Astrocyte of the cerebellum (primary cell): ENCODE measurements around the gene ATG12.
A peak's percentile ranks its signal among the peaks of the same experiment; 100 is the strongest.
"Not testable (repeated sequence)": the region's sequence is repeated elsewhere in the genome, so short reads cannot be mapped to it uniquely, and the experiment has no call there.

Experiments used
- DNase-seq: peaks from one replicate; pipeline ENCODE4 v3.0.0-alpha.2; 2011; ENCODE audit warnings: low read depth
- H3K4me3 ChIP-seq: 2 replicates; pipeline ENCODE4 v1.5.1; 2011; ENCODE audit warnings: mild to moderate bottlenecking, low read depth, low read length, moderate library complexity
- in situ Hi-C: cut with HindIII; loops from 2 replicates; pipeline ENCODE4 v1.10.0; 2017; ENCODE audit warnings: low sequenced_read_pairs
- TF ChIP-seq, protein P1 (sequence below): IDR thresholded peaks from 2 replicates; pipeline ENCODE4 v1.5.1; 2012; ENCODE audit warnings: low read length, low read depth, moderate library complexity, mild to moderate bottlenecking; ENCODE audit errors: missing control alignments

ATG12 gene

DNA sequence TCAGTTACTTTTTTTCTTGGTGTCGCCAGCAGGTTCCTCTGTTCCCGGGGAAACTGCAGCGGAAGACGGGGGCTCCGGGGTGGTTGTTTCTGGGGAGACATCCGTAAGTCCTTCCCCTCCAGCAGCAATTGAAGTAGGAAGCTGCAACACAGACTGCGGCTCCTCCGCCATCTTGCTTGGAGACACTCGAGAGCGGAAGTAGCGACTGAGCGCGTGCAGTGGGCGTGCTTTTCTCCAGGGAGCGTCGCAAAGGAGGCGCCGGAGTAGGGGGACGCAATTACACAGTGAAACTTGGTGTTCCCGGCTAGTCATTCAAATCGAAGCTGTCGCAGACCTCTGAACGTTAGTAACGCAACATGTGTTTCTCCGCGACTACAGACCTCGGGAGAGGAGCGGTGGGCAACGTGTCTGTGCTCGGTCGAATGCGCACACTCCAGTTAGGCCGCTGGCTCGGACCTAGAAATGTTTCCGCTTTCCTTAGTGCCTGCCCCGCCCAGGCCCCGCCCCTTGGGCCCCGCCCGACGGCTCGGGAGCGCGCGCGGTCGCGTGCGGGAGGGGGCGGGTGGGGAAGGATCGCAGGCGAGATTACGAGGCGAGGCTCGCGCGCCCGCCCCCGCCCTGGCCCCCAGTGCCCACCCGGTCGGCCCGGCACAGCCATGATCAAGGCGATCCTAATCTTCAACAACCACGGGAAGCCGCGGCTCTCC, at the start of gene ATG12, which contains the start of gene AP3S1:
Gene ATG12 (minus strand): TSS at position 184 of the 707 bp plus-strand sequence. CDS start 13 bp downstream, at position 171.
Gene AP3S1 (plus strand): TSS at position 554 of the 707 bp plus-strand sequence. CDS start 103 bp downstream, at position 657.
- peak; percentile 83 for DNase-seq
- TF ChIP-seq, protein P1, sequence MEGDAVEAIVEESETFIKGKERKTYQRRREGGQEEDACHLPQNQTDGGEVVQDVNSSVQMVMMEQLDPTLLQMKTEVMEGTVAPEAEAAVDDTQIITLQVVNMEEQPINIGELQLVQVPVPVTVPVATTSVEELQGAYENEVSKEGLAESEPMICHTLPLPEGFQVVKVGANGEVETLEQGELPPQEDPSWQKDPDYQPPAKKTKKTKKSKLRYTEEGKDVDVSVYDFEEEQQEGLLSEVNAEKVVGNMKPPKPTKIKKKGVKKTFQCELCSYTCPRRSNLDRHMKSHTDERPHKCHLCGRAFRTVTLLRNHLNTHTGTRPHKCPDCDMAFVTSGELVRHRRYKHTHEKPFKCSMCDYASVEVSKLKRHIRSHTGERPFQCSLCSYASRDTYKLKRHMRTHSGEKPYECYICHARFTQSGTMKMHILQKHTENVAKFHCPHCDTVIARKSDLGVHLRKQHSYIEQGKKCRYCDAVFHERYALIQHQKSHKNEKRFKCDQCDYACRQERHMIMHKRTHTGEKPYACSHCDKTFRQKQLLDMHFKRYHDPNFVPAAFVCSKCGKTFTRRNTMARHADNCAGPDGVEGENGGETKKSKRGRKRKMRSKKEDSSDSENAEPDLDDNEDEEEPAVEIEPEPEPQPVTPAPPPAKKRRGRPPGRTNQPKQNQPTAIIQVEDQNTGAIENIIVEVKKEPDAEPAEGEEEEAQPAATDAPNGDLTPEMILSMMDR, result no peak
- peak within 1 kb of the TSS; percentile 85 for H3K4me3 ChIP-seq
- in situ Hi-C loops, result no loop called here

DNA sequence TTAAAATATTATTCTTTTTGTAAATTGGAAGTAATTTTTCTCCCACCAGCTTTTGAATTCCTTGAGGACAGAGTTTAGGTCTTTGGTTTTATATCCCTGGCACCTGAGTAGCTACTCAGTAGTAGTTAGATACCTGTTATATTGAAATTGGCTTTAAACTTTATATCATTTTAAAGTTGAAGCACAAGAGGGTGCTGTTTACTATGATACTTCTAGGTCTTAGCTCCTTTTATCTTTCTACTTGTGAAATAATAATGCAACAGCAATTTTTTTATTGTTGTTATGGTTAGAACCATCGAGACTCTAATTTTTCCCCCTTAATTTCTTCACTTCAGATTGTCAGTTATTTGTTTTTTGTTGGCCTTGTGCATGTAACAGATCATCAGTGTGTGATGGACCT, 46.7 kb upstream of the ATG12 start:
- peak; percentile 16 for DNase-seq
- TF ChIP-seq, protein P1, result no peak
- H3K4me3 ChIP-seq, result no peak overlapping the region
- in situ Hi-C loops, result no loop called here

DNA sequence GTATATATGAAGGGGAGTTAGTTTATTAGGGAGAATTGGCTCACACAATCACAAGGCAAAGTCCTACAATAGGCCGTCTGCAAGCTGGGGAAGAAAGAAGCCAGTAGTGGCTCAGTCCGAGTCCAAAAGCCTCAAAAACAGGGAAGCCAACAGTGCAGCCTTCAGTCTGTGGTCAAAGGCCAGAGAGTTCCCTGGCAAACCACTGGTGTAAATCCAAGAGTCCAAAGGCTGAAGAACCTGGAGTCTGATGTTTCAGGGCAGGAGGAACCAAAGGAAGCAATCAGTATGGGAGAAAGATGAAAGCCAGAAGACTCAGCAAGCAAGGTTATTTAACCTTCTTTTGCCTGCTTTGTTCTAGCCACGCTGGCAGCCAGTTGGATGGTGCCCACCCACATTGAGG, 43.8 kb upstream of the ATG12 start:
- in situ Hi-C loops, DNase-seq, H3K4me3 ChIP-seq: not testable (repeated sequence)

DNA sequence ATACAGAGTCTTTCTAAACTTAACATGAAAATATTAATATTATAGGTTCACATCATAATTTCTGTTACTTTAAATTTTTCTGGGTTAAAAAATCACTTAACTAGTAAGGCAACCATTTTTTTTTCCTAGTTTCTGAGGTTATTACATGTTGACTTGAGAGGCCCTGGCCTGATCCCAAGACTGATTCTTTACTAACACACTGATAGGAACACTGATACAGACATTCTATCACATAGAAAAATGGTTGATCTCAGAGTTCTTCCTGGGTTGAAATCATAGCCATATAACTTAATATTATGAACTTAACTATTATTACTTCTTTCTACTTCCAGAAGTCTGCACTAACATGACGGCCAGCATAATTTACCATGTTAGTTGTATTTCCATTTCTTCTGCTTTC, 43.3 kb upstream of the ATG12 start:
- TF ChIP-seq, protein P1, result no peak
- in situ Hi-C loops, result no loop called here
- no peak overlapping the region for H3K4me3 ChIP-seq
- no peak for DNase-seq

DNA sequence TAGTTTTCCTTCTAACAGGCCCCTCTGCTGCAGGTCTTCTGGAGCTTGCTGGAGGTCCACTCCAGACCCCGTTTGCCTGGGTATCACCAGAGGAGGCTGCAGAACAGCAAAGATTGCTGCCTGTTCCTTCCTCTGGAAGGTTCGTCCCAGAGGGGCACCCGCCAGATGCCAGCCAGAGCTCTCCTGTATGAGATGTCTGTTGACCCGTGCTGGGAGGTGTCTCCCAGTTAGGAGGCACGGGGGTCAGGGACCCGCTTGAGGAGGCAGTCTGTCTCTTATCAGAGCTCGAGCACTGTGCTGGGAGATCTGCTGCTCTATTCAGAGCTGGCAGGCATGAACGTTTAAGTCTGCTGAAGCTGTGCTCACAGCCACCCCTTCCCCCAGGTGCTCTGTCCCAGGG, 41.1 kb upstream of the ATG12 start:
- H3K4me3 ChIP-seq, DNase-seq, in situ Hi-C loops: not testable (repeated sequence)

DNA sequence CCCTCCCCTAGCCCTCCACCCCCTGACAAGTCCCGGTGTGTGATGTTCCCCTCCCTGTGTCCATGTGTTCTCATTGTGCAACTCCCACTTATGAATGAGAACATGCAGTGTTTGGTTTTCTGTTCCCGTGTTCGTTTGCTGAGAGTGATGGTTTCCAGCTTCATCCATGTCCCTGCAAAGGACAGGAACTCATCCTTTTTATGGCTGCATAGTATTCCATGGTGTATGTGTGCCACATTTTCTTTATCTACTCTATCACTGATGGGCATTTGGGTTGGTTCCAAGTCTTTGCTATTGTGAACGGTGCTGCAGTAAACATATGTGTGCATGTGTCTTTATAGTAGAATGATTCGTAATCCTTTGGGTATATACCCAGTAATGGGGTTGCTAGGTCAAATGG, 36.0 kb upstream of the ATG12 start:
- H3K4me3 ChIP-seq, DNase-seq, in situ Hi-C loops: not testable (repeated sequence)

DNA sequence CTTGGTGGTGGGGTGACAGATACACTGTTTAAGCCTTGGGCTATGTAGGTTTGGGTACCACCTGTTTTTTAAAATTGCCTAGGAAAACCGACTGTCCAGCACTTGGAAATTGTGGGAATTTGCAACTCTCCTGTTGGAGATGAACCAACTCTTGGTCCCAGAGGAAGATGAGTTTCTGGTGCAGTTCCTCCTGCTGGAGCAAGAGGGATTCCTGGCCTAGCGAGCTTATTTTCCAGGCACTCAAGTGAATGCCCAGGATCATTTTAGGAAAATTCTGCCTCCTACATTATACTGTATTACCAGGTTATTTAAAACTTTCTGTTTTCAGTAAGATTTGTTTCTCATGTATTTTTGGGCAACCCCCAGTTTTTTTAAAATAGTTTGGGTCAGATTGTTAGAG, 34.1 kb upstream of the ATG12 start:
- TF ChIP-seq, protein P1, result peak; percentile 24
- DNase-seq, result no peak
- no peak overlapping the region for H3K4me3 ChIP-seq
- in situ Hi-C loops, result no loop called here

DNA sequence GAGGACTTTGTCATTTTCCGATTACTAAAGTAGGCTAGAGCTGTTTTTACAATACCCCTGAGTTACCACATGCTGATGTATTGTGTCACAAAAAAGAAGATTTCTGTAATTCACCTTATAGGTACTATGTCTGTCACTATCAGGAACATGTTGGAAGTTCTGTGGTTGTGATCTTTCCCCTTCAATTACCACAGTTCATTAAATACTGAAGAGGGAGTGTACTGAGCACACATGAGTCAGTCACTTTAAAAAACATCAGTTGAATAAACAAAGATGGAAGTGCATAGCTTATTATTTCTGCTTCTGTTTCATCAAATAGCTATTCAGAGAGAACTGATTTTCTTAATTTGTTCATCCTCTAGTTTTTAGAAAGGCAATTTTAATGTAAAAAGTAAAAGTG, 32.0 kb upstream of the ATG12 start:
- H3K4me3 ChIP-seq, result no peak overlapping the region
- TF ChIP-seq, protein P1, result no peak
- in situ Hi-C loops, result no loop called here
- DNase-seq, result peak; percentile 26
